Measurements from ENCODE around the gene U2AF2.

The U2AF2 gene

DNA sequence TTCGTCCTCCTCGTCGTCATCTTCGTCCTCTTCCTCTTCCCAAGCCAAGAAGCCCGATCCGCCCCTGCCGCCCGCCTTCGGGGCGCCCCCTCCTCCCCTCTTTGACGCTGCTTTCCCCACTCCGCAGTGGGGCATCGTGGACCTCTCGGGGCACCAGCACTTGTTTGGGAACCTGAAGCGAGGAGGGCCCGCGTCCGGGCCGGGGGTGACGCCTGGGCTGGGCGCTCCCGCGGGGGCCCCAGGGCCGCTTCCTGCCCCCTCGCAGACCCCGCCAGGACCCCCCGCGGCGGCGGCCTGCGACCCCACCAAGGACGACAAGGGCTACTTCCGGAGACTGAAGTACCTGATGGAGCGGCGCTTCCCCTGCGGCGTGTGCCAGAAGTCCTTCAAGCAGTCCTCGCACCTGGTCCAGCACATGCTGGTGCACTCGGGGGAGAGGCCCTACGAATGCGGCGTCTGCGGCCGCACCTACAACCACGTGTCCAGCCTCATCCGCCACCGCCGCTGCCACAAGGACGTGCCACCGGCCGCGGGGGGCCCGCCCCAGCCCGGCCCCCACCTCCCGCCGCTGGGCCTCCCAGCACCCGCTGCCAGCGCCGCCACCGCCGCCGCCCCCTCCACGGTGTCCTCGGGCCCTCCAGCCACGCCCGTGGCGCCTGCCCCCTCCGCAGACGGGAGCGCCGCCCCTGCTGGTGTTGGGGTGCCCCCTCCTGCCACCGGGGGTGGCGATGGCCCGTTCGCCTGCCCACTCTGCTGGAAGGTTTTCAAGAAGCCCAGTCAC lies 40.7 kb upstream of the U2AF2 start:
- Histone ChIP-seq H3K27ac (ENCODE audit: low read length) (no peak overlapping the region), H3K4me3 (ENCODE audit: low read length in 2 of 2) (no peak overlapping the region), H3K9me3 (ENCODE audit: control insufficient read depth in 2 of 2, low read length in 2 of 2) (no peaks in the 10 kb centered on the region), H3K27me3 (ENCODE audit: control insufficient read depth in 1 of 2, insufficient read depth in 2 of 2, low read length in 2 of 2) (no peaks in the 10 kb centered on the region), H3K36me3 (ENCODE audit: control insufficient read depth in 2 of 2, insufficient read depth in 2 of 2, low read length in 2 of 2) (peaks cover 23 to 24% of the 10 kb centered on the region in 2 donors), H3K4me1 (ENCODE audit: control insufficient read depth, insufficient read depth, low read length) (peaks cover 10% of the 10 kb centered on the region), H3K9ac (ENCODE audit: low read length in 2 of 2) (no peak overlapping the region)

DNA sequence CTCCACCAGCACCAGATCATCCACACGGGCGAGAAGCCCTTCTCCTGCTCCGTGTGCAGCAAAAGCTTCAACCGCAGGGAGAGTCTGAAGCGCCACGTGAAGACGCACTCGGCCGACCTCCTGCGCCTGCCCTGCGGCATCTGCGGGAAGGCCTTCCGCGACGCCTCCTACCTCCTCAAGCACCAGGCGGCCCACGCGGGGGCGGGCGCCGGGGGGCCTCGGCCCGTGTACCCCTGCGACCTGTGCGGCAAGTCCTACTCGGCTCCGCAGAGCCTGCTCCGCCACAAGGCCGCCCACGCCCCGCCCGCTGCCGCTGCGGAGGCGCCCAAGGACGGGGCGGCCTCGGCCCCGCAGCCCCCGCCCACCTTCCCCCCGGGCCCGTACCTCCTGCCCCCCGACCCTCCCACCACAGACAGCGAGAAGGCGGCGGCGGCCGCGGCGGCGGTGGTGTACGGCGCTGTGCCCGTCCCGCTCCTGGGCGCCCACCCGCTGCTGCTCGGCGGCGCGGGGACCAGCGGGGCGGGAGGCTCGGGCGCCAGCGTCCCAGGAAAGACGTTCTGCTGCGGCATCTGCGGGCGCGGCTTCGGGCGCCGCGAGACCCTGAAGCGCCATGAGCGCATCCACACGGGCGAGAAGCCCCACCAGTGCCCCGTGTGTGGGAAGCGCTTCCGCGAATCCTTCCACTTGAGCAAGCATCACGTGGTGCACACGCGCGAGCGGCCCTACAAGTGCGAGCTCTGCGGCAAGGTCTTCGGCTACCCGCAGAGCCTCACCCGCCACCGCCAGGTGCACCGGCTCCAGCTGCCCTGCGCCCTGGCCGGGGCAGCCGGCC lies 39.9 kb upstream of the U2AF2 start:
- H3K27me3 ChIP-seq (ENCODE audit: control insufficient read depth in 1 of 2, insufficient read depth in 2 of 2, low read length in 2 of 2), result no peaks in the 10 kb centered on the region
- no peak overlapping the region for H3K4me3 ChIP-seq (ENCODE audit: low read length in 2 of 2)
- no peak overlapping the region for H3K27ac ChIP-seq (ENCODE audit: low read length)
- H3K36me3 ChIP-seq (ENCODE audit: control insufficient read depth in 2 of 2, insufficient read depth in 2 of 2, low read length in 2 of 2), result peaks cover 15 to 21% of the 10 kb centered on the region in 2 donors
- no peaks in the 10 kb centered on the region for H3K9me3 ChIP-seq (ENCODE audit: control insufficient read depth in 2 of 2, low read length in 2 of 2)
- peaks cover 10% of the 10 kb centered on the region for H3K4me1 ChIP-seq (ENCODE audit: control insufficient read depth, insufficient read depth, low read length)
- no peak overlapping the region for H3K9ac ChIP-seq (ENCODE audit: low read length in 2 of 2)

DNA sequence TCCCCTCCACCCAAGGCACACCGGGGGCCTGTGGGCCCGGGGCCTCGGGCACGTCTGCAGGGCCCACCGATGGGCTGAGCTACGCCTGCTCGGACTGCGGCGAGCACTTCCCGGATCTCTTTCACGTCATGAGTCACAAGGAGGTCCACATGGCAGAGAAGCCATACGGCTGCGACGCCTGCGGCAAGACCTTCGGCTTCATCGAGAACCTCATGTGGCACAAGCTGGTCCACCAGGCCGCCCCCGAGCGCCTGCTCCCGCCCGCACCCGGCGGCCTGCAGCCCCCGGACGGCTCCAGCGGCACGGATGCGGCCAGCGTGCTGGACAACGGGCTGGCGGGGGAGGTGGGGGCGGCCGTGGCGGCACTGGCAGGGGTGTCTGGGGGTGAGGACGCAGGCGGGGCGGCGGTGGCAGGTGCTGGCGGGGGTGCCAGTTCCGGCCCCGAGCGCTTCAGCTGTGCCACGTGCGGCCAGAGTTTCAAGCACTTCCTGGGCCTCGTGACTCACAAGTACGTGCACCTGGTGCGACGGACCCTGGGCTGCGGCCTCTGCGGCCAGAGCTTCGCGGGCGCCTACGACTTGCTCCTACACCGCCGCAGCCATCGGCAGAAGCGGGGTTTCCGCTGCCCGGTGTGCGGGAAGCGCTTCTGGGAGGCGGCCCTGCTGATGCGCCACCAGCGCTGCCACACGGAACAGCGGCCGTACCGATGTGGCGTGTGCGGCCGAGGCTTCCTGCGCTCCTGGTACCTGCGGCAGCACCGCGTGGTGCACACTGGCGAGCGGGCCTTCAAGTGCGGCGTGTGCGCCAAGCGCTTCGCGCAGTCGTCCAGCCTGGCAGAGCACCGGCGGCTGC lies 39.1 kb upstream of the U2AF2 start:
- Histone ChIP-seq H3K9me3 (ENCODE audit: control insufficient read depth in 2 of 2, low read length in 2 of 2) (no peaks in the 10 kb centered on the region), H3K36me3 (ENCODE audit: control insufficient read depth in 2 of 2, insufficient read depth in 2 of 2, low read length in 2 of 2) (peaks cover 13 to 21% of the 10 kb centered on the region in 2 donors), H3K27ac (ENCODE audit: low read length) (no peak overlapping the region), H3K4me1 (ENCODE audit: control insufficient read depth, insufficient read depth, low read length) (peaks cover 9% of the 10 kb centered on the region), H3K4me3 (ENCODE audit: low read length in 2 of 2) (no peak overlapping the region), H3K9ac (ENCODE audit: low read length in 2 of 2) (no peak overlapping the region), H3K27me3 (ENCODE audit: control insufficient read depth in 1 of 2, insufficient read depth in 2 of 2, low read length in 2 of 2) (no peaks in the 10 kb centered on the region)

DNA sequence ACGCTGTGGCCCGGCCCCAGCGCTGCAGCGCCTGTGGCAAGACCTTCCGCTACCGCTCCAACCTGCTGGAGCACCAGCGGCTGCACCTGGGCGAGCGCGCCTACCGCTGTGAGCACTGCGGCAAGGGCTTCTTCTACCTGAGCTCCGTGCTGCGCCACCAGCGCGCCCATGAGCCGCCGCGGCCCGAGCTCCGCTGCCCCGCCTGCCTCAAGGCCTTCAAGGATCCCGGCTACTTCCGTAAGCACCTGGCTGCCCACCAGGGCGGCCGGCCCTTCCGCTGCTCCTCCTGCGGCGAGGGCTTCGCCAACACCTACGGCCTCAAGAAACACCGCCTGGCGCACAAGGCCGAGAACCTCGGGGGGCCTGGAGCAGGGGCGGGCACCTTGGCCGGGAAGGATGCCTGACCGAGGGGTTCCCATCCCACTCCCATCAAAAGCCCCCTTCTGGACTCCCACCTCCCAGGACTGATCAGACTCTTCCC lies 38.4 kb upstream of the U2AF2 start:
- Histone ChIP-seq H3K27me3 (ENCODE audit: control insufficient read depth in 1 of 2, insufficient read depth in 2 of 2, low read length in 2 of 2) (no peaks in the 10 kb centered on the region), H3K9me3 (ENCODE audit: control insufficient read depth in 2 of 2, low read length in 2 of 2) (no peaks in the 10 kb centered on the region), H3K27ac (ENCODE audit: low read length) (no peak overlapping the region), H3K9ac (ENCODE audit: low read length in 2 of 2) (no peak overlapping the region), H3K4me1 (ENCODE audit: control insufficient read depth, insufficient read depth, low read length) (peaks cover 4% of the 10 kb centered on the region), H3K36me3 (ENCODE audit: control insufficient read depth in 2 of 2, insufficient read depth in 2 of 2, low read length in 2 of 2) (peaks cover 13 to 22% of the 10 kb centered on the region in 2 donors), H3K4me3 (ENCODE audit: low read length in 2 of 2) (no peak overlapping the region)

GRCh38 chr19:55617426-55617825 lies 37.4 kb upstream of the U2AF2 start:
- no peaks in the 10 kb centered on the region for H3K4me1 ChIP-seq (ENCODE audit: control insufficient read depth, insufficient read depth, low read length)
- no peak overlapping the region for H3K27ac ChIP-seq (ENCODE audit: low read length)
- H3K9ac ChIP-seq (ENCODE audit: low read length in 2 of 2), result no peak overlapping the region
- H3K36me3 ChIP-seq (ENCODE audit: control insufficient read depth in 2 of 2, insufficient read depth in 2 of 2, low read length in 2 of 2), result peaks cover 13 to 22% of the 10 kb centered on the region in 2 donors
- H3K27me3 ChIP-seq (ENCODE audit: control insufficient read depth in 1 of 2, insufficient read depth in 2 of 2, low read length in 2 of 2), result no peaks in the 10 kb centered on the region
- no peak overlapping the region for H3K4me3 ChIP-seq (ENCODE audit: low read length in 2 of 2)
- no peaks in the 10 kb centered on the region for H3K9me3 ChIP-seq (ENCODE audit: control insufficient read depth in 2 of 2, low read length in 2 of 2)

DNA sequence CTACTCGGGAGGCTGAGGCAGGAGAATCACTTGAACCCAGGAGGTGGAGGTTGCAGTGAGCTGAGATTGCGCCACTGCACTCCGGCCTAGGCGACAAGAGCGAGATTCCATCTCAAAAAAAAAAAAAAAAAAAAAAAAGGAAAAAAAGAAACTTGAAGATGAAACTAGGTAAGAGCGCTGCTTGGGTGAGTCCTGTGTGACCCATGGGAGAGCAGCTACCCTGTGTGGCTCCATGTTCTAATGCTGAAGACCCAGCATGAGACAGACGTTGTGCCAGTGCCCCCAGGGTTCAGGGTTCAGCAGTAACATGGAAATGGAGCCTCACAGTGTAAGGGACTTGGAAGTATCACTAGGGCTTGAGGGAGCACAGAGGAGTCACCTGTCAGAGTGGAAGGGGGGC lies 36.4 kb upstream of the U2AF2 start:
- Histone ChIP-seq H3K27me3 (ENCODE audit: control insufficient read depth in 1 of 2, insufficient read depth in 2 of 2, low read length in 2 of 2) (no peaks in the 10 kb centered on the region), H3K9ac (ENCODE audit: low read length in 2 of 2) (no peak overlapping the region), H3K27ac (ENCODE audit: low read length) (no peak overlapping the region), H3K4me3 (ENCODE audit: low read length in 2 of 2) (no peak overlapping the region), H3K4me1 (ENCODE audit: control insufficient read depth, insufficient read depth, low read length) (no peaks in the 10 kb centered on the region), H3K36me3 (ENCODE audit: control insufficient read depth in 2 of 2, insufficient read depth in 2 of 2, low read length in 2 of 2) (peaks cover 13 to 20% of the 10 kb centered on the region in 2 donors), H3K9me3 (ENCODE audit: control insufficient read depth in 2 of 2, low read length in 2 of 2) (no peaks in the 10 kb centered on the region)

GRCh38 chr19:55619286-55619685 lies 35.5 kb upstream of the U2AF2 start:
- H3K27ac ChIP-seq (ENCODE audit: low read length), result no peak overlapping the region

DNA sequence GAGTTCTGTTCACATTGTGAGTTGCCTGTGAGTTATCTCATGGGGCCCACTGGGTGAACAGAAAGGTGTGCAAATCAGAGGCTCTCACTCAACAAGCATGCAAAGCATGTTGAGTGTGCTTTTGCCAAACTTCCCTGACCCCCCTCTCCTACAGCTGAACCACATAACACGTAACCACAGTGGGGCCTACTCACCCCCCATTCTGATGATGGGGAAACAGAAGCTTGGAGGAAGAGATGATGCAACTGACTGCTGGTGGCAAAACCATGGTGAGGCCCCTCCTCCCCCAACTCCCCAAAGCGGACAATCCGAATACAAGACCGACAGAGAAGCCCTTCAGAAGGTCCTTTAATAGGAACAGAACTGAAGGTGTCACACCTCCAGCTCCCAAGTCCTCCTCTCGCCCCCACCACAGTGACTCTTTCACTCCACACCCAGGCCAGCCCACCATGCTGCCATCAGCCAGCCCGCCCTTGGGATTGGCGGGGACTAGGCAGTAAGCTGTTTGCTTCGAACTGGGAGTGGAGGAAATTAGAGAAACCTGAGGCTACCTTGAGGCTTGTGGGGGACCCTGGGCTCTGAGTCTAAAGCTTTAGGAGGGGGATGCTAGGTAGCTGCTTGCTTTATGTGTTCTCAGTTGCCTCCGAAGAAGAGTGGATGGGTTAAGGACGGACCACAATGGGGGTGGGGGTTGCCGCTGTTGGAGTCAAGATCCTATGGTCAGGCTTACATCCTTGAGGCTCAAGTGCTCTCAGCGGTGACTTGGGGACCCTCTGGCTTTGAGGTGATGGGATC lies 34.2 kb upstream of the U2AF2 start:
- Histone ChIP-seq H3K27ac (ENCODE audit: low read length) (no peak overlapping the region), H3K4me1 (ENCODE audit: control insufficient read depth, insufficient read depth, low read length) (peaks cover 3% of the 10 kb centered on the region), H3K4me3 (ENCODE audit: low read length in 2 of 2) (no peak overlapping the region), H3K27me3 (ENCODE audit: control insufficient read depth in 1 of 2, insufficient read depth in 2 of 2, low read length in 2 of 2) (no peaks in the 10 kb centered on the region), H3K36me3 (ENCODE audit: control insufficient read depth in 2 of 2, insufficient read depth in 2 of 2, low read length in 2 of 2) (peaks cover 13 to 15% of the 10 kb centered on the region in 2 donors), H3K9ac (ENCODE audit: low read length in 2 of 2) (no peak overlapping the region), H3K9me3 (ENCODE audit: control insufficient read depth in 2 of 2, low read length in 2 of 2) (no peaks in the 10 kb centered on the region)

More at GRCh38 chr19:55619286-55619685, 35.5 kb upstream of the U2AF2 start:
- H3K36me3 ChIP-seq (ENCODE audit: control insufficient read depth in 2 of 2, insufficient read depth in 2 of 2, low read length in 2 of 2), result peaks cover 13 to 20% of the 10 kb centered on the region in 2 donors
- H3K9me3 ChIP-seq (ENCODE audit: control insufficient read depth in 2 of 2, low read length in 2 of 2), result no peaks in the 10 kb centered on the region
- H3K27me3 ChIP-seq (ENCODE audit: control insufficient read depth in 1 of 2, insufficient read depth in 2 of 2, low read length in 2 of 2), result no peaks in the 10 kb centered on the region
- H3K4me3 ChIP-seq (ENCODE audit: low read length in 2 of 2), result no peak overlapping the region
- no peaks in the 10 kb centered on the region for H3K4me1 ChIP-seq (ENCODE audit: control insufficient read depth, insufficient read depth, low read length)
- H3K9ac ChIP-seq (ENCODE audit: low read length in 2 of 2), result no peak overlapping the region

DNA sequence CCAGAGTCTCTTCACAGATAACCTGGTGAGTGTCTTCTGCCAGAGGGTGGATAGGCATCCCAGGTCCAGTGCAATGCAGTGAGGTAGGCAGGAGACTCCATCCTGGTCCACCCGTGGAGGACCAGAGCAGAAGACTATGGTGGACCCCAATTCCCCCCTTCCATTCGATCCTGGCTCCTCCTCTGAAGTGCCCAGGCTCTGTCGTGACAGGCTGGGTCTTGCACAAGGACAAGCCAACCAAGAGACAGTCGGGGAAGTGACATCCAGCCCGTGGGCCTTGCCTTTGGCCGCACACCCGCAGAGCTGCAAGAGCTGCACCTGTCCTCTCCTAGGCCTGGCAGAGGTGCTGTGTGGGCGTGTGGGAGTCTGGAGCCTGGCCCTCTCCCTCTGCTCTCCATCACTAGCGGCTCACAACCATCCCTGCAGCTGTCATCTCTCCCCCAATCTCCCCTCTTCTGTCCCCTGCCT lies 33.6 kb upstream of the U2AF2 start:
- Histone ChIP-seq H3K36me3 (ENCODE audit: control insufficient read depth in 2 of 2, insufficient read depth in 2 of 2, low read length in 2 of 2) (peaks cover 10 to 12% of the 10 kb centered on the region in 2 donors), H3K9ac (ENCODE audit: low read length in 2 of 2) (no peak overlapping the region), H3K27ac (ENCODE audit: low read length) (no peak overlapping the region), H3K9me3 (ENCODE audit: control insufficient read depth in 2 of 2, low read length in 2 of 2) (no peaks in the 10 kb centered on the region), H3K27me3 (ENCODE audit: control insufficient read depth in 1 of 2, insufficient read depth in 2 of 2, low read length in 2 of 2) (no peaks in the 10 kb centered on the region), H3K4me1 (ENCODE audit: control insufficient read depth, insufficient read depth, low read length) (peaks cover 3% of the 10 kb centered on the region), H3K4me3 (ENCODE audit: low read length in 2 of 2) (no peak overlapping the region)
